DND-41 (cell line): ENCODE results near the gene PGLYRP3.

ENCODE experiments used
- ATAC-seq: fragments of 200-7000 bp; cut with Tn5 transposase; 3 replicates; pipeline ENCODE4 v1.9.1; 2021; ENCODE audit warnings: low read depth; ENCODE audit not compliant: insufficient read depth
- DNase-seq: peaks from one replicate; pipeline ENCODE4 v3.0.0-alpha.2; 2020
- H2AFZ ChIP-seq: 2 replicates; pipeline ENCODE4 v1.6.0; 2012; ENCODE audit warnings: low read depth, low read length
- H3K27ac ChIP-seq: 2 replicates; pipeline ENCODE4 v1.5.1; 2012; ENCODE audit warnings: low read length, inconsistent platforms
- H3K27me3 ChIP-seq: fragments of 200-600 bp; sonication (generic); 2 replicates; pipeline ENCODE4 v1.6.0; 2012; ENCODE audit warnings: low read length, mild to moderate bottlenecking, inconsistent platforms; ENCODE audit not compliant: insufficient read depth, poor library complexity
- H3K36me3 ChIP-seq: 2 replicates; pipeline ENCODE4 v1.5.1; 2012; ENCODE audit warnings: low read length, inconsistent platforms; ENCODE audit not compliant: insufficient read depth
- H3K4me1 ChIP-seq: 2 replicates; pipeline ENCODE4 v1.5.1; 2012; ENCODE audit warnings: mild to moderate bottlenecking, low read length; ENCODE audit not compliant: insufficient read depth
- H3K4me2 ChIP-seq: 2 replicates; pipeline ENCODE4 v1.6.0; 2012; ENCODE audit warnings: mild to moderate bottlenecking, moderate library complexity, low read length, inconsistent platforms; ENCODE audit not compliant: insufficient read depth
- H3K4me3 ChIP-seq, 2 experiments: fragments of 200-600 bp in 1 of 2; shearing (Covaris generic) in 1 of 2; 2 replicates each; pipeline ENCODE4 v1.5.1; 2012 to 2016; ENCODE audit warnings: inconsistent platforms in 2 of 2, low read length in 2 of 2, mild to moderate bottlenecking in 2 of 2, low read depth in 1 of 2, moderate library complexity in 1 of 2
- H3K79me2 ChIP-seq: 2 replicates; pipeline ENCODE4 v1.6.0; 2012; ENCODE audit warnings: low read length, inconsistent platforms; ENCODE audit not compliant: insufficient read depth
- H3K9ac ChIP-seq: 2 replicates; pipeline ENCODE4 v1.6.0; 2012; ENCODE audit warnings: low read depth, mild to moderate bottlenecking, inconsistent platforms, low read length, moderate library complexity
- H3K9me3 ChIP-seq: 2 replicates; pipeline ENCODE4 v1.5.1; 2012; ENCODE audit warnings: low read length, moderate library complexity, mild to moderate bottlenecking, inconsistent platforms; ENCODE audit not compliant: insufficient read depth, severe bottlenecking
- H4K20me1 ChIP-seq: 2 replicates; pipeline ENCODE4 v1.6.0; 2012; ENCODE audit warnings: low read length; ENCODE audit not compliant: insufficient read depth
- CTCF ChIP-seq: IDR thresholded peaks from 2 replicates; pipeline ENCODE4 v1.5.1; 2012; ENCODE audit warnings: borderline replicate concordance, low read length, moderate library complexity, mild to moderate bottlenecking; ENCODE audit not compliant: poor library complexity, severe bottlenecking; ENCODE audit errors: extremely low read depth
- EZH2 ChIP-seq: IDR thresholded peaks from 3 replicates; pipeline ENCODE4 v1.6.1; 2012; ENCODE audit warnings: borderline replicate concordance, low read depth, mild to moderate bottlenecking, moderate library complexity, low read length, inconsistent platforms; ENCODE audit not compliant: severe bottlenecking

Gene PGLYRP3

GRCh38 chr1:153261281-153262069 lies 51.3 kb downstream of the PGLYRP3 start:
- no peak for ATAC-seq
- H3K9me3 ChIP-seq, result no peaks in the 10 kb centered on the region
- TF ChIP-seq CTCF, result no peak
- no peak for TF ChIP-seq EZH2
- no peak overlapping the region for H3K27ac ChIP-seq
- H3K4me3 ChIP-seq, result no peak overlapping the region
- H4K20me1 ChIP-seq, result no peaks in the 10 kb centered on the region
- no peaks in the 10 kb centered on the region for H3K79me2 ChIP-seq
- no peak overlapping the region for H3K9ac ChIP-seq
- no peak overlapping the region for H3K4me2 ChIP-seq
- DNase-seq, result no peak
- H3K4me1 ChIP-seq, result no peaks in the 10 kb centered on the region
- no peak overlapping the region for H2AFZ ChIP-seq
- H3K36me3 ChIP-seq, result no peaks in the 10 kb centered on the region
- peaks cover 27% of the 10 kb centered on the region for H3K27me3 ChIP-seq

- Histone ChIP-seq H3K79me2 (no peaks in the 10 kb centered on the region), H2AFZ (no peak overlapping the region), H3K27me3 (peaks cover 23% of the 10 kb centered on the region), H4K20me1 (no peaks in the 10 kb centered on the region), H3K36me3 (no peaks in the 10 kb centered on the region), H3K4me2 (no peak overlapping the region), H3K4me3 (no peak overlapping the region), H3K4me1 (no peaks in the 10 kb centered on the region), H3K27ac (no peak overlapping the region), H3K9me3 (no peaks in the 10 kb centered on the region), H3K9ac (no peak overlapping the region)
- TF ChIP-seq CTCF, result no peak
- no peak for TF ChIP-seq EZH2
- DNase-seq (no peak), ATAC-seq (no peak)
Observed at GRCh38 chr1:153260585-153261280, 52.0 kb downstream of the PGLYRP3 start.

- Histone ChIP-seq H3K27ac (no peak within 1 kb of the TSS), H3K9me3 (no peaks in the 10 kb centered on the region), H4K20me1 (no peaks in the 10 kb centered on the region), H2AFZ (no peak within 1 kb of the TSS), H3K27me3 (peaks cover 23% of the 10 kb centered on the region), H3K4me1 (no peaks in the 10 kb centered on the region), H3K4me2 (no peak within 1 kb of the TSS), H3K79me2 (no peaks in the 10 kb centered on the region), H3K36me3 (no peaks in the 10 kb centered on the region), H3K9ac (no peak within 1 kb of the TSS), H3K4me3 (no peak within 1 kb of the TSS)
- TF ChIP-seq CTCF (no peak), EZH2 (no peak)
- no peak for DNase-seq
- ATAC-seq, result no peak
Observed at GRCh38 chr1:153259387-153259786, 53.4 kb downstream of the PGLYRP3 start, which contains the start of gene LORICRIN. TSS of gene LORICRIN (plus strand) at chr1:153259687. CDS start at chr1:153260950, 1,263 bp downstream.
